ENCODE measurements around the gene MRC1.

Gene MRC1

DNA sequence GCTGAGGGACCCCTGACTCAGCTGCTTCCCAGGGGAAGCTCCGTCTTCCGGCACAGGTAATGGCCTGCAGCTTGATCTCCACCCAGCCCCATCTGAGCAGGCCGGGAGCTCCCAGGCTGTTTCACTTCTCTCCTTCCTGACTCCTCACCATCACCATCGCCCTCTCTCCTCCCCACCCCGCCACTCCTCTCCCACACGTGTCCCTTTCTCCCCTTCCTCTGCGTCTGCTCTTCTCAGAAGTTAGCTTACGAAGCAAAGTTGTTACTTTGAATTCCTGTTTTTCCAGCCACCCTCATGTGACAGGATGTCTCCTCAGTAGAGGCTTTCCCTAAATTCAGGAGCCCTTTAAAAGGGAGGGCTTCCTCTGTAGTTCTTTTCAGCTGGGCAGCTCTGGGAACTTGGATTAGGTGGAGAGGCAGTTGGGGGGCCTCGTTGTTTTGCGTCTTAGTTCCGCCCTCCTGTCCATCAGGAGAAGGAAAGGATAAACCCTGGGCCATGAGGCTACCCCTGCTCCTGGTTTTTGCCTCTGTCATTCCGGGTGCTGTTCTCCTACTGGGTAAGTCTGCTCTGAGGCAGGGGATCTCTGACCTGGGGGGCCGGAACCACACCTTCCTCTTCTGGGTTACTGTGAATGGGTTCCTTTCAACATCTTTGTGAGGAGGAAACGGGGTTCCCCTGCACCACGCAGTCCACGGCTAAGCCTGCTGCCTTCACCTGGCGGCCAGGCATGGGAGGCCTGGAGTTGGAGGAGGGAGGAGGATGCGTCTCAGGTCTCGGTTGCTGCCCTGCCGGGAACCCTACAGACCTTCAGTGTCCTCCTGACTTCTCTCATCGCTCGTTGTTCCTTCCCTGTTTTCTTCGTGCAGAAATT lies at the start of gene MRC1:
MRC1 (plus strand) TSS at position 378 of the 871 bp plus-strand sequence; CDS start at position 496, 118 bp downstream.
- FAIRE-seq, result no peak

DNA sequence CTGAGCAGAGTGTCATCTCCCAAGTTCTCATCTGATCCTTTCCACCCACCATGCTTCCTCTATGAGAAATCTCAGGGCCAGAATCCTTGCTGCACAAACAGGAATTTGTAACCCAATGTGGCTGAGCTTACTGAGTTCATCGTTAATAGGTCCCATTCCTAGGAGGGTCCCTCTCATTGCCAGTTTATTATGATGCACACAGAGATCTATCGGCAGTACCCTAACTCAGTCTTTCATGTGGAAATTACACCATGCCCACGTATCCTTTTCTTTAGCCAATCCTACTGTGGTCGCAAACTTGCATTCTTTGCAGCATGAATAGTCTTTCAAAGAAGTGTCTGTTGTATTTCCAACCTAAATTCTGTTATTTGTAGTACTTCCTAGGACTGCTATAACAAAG lies 45.0 kb upstream of the MRC1 start:
- no peak for FAIRE-seq

DNA sequence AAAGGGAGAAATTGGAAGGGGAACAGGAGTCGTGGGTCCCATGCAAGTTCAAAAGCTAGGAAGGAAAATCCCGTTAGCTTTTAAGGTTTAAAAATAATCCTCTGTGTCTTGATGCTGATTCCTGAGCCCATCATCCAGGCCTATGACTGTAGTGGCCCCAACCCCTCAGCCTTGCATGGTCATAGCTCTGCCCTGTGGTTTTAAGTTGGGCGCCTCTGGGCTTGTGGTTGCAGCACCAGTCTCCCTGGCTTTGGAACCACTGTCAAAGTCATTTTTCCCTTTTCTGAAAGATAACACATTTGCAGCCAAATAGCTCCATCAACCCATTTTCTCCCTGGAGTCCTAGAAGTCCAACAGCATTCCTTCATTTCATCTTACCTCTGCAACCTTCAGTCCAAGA lies 43.5 kb upstream of the MRC1 start:
- FAIRE-seq, result no peak

DNA sequence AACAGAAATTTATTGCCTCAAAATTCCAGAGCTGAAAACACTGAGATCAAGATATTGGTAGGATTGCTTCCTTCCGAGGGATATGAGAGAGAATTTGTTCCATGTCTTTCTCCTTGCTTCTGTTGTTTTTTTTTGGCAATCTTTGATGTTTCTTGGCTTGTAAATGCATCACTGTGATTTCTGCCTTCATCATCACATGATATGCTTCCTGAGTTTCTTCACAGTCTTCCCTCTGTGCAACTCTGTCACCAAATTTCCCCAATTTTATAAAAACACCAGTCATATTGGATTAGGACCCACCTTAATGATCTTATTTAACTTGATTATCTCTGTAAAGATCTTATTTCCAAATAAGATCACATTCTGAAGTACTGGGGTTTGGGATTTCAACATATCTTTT lies 42.4 kb upstream of the MRC1 start:
- FAIRE-seq, result no peak

DNA sequence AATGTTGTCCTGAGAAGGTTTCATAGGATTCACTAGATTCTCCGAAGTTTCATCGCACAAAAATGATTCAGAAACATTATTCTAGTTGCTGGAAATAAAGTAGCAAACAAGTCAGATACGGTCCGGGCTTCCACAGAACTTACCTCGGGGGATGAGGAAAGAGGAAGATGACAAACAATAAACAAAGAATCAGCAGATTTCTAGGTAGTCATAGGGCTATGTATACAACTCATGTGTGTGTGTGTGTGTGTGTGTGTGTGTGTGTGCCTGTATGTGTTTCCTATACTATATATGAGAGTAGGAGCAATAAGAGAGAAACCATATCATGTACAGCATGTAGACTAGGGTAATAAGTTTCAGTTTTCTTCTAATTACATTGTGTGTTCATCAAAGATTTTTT lies 40.7 kb upstream of the MRC1 start:
- no peak for FAIRE-seq

DNA sequence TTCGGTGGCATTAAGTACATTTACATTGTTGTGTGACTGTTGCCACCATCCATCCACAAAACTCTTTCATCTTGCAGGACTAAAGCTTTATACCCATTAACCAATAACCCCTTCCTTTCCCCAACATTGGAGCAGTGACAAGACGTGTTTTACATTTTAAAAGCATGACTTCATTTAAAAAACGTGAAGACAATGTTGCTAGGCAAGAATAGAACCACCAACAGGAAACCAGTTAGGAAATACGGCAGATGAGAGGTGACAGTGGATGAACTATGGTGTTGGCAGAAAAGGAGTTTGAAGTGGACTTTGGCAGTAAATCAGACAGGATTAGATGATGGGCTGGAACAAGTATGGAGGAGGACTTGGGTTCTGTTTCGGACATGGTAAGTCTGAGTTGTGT lies 40.2 kb upstream of the MRC1 start:
- FAIRE-seq, result no peak

DNA sequence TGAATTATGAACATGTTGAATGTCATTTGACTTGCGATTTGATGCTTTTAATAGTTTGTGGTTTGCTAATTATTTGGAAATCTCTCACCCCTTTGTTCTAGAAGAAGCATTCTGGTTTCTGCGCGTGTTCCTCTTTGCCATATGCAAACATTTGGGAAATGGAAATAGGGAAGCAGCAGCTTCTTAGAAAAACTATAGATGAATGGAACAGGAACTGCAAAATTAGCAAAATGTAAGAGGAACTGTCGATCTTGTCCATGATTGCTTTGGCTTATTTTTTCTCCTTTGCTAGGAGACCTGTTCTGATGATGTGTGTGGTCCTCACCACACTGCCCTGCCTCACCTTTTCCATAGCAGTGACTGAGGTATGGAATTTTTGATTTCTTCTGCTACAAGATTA lies 38.1 kb upstream of the MRC1 start:
- no peak for FAIRE-seq

DNA sequence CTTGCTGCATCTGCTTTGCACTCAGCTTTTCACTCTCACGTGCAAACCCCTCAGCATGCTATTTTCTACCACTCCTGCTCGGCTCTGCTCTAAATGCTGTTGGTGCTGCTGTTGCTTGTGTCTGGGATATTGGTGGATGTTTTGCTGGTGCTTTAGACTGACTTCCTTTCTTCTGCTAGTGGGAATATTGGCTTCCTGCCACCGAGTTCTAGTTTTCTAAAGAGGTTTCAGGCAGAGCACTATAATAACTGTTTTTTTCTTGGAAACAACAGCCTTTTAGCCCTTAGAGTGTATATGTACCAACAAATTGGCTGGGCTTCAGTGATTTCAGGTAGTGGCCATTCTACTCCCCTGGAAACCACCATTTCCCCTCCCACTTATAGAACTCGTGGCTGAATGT lies 29.4 kb upstream of the MRC1 start:
- FAIRE-seq, result no peak

DNA sequence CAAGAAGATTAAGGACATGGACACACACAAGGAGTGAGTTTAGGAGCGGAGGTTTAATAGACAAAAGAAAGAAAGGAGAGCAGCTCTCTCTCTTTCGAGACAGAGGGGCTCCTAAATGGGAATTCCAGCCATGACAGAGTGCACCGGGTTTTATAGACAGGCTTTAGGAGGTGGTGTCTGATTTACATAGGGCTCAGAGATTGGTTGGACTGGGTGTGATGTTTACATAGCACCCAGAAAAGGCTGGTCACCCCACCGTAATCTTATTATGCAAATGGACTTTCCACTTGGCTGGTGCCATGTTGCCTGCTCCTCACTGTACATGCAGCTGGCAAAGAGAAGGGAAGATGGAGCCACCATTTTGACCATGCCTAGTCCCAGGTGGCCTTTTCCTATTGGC lies 28.4 kb upstream of the MRC1 start:
- no peak for FAIRE-seq

DNA sequence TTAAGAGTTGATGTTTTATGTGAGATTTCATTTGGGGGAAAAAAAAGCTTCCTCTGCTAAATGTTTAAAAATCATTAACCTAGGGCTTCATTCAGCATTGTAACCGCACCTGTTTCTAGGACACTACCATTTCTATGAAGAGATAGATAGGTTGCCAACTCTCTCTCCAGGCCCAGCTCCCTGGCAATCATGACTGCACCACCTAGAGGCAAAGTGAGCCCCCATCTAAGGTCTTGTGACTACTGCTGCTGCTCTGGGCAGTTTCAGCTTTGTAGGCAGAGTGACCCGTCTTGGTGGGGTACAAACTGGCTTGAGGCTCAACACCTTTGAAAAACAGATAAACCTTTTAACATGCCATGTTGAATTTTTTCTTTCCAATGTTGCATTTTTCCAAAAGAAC lies 27.3 kb upstream of the MRC1 start:
- no peak for FAIRE-seq

DNA sequence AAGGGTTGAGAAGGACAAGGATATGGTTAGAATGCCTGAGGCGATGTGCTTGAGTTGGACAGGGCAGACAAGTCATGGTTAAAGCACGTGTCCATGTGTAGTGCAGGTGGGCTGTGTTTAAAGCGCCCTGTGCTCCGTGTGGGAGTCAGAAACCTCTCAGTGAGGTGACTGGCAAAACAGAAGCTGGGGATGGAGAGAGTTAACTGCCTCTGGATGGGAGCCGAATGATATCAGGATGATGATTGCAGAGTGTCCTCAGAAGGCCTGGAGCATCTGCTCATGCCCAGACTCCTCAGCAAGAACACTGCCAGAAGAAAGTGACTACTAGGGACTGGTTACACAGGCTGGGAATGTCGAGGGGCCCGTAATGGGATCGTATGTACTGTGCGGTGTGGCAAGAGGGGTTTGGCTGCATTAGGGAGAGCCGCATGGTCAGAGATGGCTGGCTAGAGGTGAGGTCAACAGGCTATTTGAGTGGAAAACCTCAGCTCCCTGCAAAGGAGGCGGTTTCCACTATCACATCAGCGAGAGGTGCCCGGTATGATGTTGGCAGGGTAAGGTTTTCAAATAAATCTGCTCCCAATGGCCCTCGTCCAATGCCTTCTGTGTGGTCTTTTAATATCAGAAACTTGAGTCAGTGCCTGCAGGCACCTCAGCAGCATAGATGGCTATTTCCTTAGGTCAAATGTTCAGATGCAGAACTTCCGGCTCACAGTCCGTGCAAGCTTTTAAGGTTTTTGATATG lies 26.1 kb upstream of the MRC1 start:
- no peak for FAIRE-seq

DNA sequence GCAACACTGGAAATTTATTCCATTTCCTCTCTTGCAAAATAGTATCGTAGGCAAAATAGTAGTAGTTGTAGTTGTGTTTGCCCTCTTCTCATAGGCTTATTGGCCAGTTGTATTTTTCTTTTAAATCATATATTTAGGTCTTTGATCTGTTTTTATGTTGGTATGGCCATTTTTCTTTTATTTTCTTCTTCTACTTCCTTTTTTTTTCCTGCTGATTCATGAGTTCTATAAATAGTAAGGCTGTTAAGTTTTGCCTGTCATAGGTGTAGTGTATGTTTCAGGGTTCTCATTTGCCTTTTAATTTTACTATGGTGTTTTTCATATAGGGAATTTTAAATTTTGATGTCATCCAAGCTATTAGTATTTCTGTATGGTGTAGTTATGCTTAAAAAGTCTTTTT lies 25.4 kb upstream of the MRC1 start:
- no peak for FAIRE-seq

DNA sequence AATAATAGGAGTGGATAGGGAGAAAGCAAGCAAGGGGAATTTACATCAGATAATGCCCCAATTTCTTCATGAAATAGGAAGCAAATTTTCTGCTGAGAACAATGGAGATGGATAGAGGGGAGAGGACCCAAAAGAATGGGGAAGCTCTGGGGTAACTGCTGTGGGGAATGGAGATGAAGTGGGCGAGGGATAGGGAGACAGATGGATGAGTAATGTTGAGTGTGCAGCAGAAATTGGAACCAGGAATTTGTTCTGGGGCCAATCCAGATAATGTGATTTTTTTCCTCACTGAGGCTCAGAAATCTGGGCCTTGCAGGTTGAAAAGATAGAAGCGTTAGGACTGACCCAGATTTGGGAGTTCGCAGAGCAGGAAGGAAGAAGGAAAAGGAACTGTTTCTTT lies 24.5 kb upstream of the MRC1 start:
- FAIRE-seq, result no peak

DNA sequence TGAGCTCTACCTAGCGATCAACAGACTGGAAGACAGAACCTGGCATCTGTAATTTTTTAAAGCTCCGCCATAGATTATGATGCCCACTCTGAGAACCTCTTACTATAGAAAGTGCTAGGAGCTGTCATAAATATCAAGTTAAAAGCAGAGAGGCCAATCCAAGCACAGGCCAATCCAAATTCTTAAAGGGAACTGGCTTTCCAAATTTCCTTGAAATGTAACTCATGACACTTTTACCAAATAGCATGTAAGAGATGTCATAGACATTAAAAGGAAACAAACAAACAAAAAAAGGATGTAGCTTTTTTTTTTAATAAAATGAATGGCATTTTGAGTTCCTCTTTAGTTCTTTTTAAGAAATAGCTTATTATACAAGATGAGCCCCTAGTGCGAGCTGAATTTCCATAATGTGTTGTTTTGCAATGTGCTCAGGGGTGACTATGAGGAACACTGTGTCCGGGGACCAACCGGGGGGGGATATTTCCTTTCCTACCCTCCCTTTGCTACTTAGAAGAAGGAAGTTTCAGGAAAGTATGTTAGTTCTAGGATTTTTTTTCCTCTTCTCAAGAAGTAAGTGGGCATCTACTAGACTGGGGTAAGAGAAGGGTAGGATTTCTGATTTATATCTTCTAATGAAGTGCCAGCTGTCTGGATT lies 23.7 kb upstream of the MRC1 start:
- no peak for FAIRE-seq

DNA sequence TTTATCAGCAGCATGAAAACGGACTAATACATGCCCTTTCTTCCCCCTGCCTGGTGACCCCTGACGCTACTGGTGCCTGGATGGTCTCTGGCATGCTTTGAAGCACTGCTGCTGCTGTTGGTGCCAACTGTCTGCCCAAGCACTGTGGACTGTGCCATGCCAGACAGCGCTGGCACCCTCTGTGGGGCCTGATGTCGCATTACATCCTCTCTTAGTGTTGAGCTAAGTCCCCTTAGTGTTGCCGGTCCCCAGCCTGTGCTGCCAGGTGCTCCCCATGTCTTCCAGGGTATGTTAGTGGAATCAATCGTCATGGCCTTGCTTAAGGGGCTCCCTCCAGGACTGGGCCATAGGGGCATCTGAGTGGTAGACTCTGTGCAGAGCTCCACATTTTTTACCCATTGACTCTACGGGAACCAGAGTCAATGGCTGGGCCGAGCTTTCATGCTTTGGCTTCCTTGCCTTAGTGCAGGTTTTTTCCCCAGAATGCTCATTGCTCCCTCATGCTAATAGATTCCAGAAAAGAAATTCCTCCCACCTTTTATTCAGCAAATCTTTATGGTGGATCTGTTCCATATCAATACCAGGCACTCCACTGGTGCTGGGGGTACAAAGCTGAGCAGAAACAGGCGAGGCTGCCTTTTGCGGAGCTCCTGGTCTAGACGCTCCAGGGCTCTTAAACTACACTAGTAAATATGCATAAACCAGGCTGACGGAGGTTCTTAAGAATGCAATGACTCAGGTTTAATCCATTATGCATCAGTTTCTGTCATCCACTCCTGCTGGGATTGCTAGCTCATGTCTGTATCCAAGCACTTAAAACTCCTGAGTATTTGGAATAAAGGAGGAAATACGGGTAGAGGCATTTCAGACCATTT lies 21.8 kb upstream of the MRC1 start:
- FAIRE-seq, result no peak

DNA sequence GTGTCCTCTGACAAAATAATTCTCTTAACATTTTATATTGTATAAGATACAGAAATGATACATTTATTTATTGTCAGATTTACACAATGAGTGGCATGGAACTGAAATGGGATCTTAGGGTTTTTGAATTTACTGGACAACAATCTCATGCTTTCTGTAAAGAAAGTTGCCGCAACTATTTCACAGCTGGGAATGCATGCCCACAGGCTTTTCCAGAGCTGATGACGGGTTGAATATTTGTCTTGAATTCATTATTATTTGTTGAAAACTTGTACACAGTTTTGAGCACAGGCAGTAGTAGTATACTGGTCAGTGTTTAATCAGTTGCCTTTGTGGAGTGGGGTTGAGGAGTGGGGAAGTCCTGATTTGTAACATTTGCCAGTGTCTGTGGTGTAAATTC lies 20.5 kb upstream of the MRC1 start:
- FAIRE-seq, result no peak

DNA sequence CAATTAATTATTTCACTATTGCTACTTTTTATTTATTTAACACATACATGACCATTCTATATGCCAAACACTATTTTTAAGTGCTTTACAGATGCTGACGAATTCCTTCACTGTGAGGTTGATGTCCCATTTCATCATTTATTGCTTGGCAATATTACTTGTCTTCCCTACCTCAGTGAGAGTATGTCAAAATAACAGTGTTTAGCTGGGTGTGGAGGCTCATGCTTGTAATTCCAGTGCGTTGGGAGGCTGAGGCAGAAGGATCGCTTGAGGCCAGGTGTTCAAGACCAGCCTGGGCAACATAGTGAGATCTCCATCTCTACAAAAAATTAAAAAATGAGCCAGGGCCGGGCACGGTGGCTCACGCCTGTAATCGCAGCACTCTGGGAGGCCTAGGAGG lies 19.8 kb upstream of the MRC1 start:
- no peak for FAIRE-seq

DNA sequence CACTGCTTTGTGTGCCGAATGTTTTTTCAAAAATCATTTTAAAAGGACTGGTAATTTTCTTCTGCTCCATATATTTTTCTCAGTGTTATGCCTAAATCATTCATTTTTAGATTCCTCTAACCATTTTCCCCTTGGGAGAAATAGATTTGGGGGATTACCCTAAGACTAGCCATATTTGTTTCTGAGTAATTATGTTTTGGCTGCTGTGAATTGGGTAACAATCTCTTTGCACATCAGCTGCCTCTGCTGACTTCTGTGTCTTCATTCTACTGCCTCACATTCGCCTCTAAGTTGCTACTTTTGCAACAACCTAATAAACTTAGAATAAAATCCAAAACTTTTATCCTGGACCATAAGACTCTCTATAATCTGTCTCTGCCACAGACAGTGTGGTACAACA lies 18.5 kb upstream of the MRC1 start:
- no peak for FAIRE-seq

DNA sequence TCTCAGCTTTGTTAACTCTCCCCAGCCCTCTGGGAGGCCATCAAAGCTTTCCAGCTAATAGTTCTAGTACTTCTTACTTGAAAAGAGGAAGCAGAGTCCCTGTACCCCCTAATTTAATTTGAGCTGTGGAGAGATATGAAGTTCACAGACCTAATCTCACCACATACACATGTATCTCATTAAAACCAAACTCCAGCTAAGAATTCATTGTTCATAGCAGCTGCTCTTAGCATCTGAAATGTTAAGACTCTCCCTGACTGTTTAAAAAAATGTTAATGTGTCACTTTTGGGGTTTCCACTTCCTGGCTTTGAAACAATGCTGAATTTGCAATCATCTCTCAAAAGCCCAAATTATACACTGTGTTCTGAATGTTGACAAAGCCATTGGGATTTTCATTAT lies 16.2 kb upstream of the MRC1 start:
- FAIRE-seq, result no peak

DNA sequence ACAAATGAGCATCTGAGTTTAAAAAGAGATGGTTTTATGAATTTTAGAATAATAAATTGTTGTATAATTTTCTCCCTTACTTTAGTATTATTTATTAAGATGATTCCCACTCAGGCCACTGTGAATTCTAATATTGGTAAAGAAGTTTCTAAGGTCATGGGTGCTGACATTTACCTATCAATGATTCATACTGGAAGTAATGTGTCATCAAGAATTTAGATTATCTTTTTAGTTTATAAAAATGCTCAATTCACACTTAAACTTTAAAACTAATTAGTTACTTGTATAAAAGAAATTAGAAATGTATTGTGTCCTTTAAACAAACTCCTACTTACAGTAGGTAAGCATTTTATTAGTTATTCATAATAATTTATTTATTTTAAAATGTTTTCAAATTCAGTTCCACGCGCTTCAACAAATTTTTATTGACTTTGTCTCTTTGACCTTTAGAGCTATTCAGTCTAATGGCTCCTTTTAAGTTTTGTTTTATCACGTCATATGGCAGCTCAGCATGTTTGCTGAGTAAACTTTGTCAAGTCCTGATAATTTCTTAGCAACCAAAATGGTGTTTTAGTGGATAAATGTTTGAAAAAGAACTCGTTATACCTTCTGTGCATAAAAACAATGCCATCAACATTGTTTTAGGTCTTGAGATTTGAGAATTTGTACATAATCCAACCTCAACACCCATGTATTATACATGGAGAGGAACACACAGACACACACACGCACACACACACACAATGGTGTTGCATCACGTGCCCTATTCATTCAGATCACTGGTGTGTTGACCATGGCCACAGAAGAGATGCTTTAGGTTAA lies 15.1 kb upstream of the MRC1 start:
- FAIRE-seq, result no peak

DNA sequence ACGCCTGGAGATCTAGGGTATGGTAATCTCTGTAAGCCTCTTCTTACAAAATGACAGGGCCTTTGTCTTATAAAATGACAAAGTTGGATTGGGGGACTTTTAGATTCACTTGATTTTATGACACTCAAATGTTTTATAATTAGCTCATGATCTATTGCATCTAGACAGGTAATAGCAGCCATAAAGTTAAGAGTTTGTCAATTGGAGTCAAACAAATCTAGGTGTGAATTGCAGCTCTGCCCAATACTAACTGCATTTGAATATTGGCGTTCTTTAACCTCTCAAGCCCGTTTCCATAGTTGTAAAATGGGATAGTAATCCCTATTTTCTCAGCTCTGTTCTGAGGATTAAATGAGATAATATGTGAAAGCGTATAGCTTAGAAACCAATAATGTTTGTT lies 14.1 kb upstream of the MRC1 start:
- FAIRE-seq, result no peak
